Fibroblast of lung (primary cell): ENCODE data around the gene TIMM29.

ENCODE experiments used
- EZH2 ChIP-seq: IDR thresholded peaks from 2 replicates; pipeline ENCODE4 v1.5.1; 2012; ENCODE audit warnings: low read length, control low read depth, mild to moderate bottlenecking; ENCODE audit errors: missing control alignments
- TF ChIP-seq, protein P1 (sequence below), 2 donors: IDR thresholded peaks in 1 of 2; conservative IDR thresholded peaks in 1 of 2; 1 replicate in 1 of 2; 2 replicates in 1 of 2; pipeline ENCODE4 v1.5.1; 2011 to 2012; ENCODE audit warnings: low read length in 2 of 2, control low read depth in 1 of 2, inconsistent platforms in 1 of 2, low read depth in 1 of 2, mild to moderate bottlenecking in 1 of 2

- TF ChIP-seq, protein P1, sequence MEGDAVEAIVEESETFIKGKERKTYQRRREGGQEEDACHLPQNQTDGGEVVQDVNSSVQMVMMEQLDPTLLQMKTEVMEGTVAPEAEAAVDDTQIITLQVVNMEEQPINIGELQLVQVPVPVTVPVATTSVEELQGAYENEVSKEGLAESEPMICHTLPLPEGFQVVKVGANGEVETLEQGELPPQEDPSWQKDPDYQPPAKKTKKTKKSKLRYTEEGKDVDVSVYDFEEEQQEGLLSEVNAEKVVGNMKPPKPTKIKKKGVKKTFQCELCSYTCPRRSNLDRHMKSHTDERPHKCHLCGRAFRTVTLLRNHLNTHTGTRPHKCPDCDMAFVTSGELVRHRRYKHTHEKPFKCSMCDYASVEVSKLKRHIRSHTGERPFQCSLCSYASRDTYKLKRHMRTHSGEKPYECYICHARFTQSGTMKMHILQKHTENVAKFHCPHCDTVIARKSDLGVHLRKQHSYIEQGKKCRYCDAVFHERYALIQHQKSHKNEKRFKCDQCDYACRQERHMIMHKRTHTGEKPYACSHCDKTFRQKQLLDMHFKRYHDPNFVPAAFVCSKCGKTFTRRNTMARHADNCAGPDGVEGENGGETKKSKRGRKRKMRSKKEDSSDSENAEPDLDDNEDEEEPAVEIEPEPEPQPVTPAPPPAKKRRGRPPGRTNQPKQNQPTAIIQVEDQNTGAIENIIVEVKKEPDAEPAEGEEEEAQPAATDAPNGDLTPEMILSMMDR (conservative IDR thresholded peaks at IDR 0.05 in 1 of 2, IDR thresholded peaks at IDR 0.05 in 1 of 2; ENCODE audit: low read depth in 1 of 2, low read length in 2 of 2), result no peak
- no peak for TF ChIP-seq EZH2
Measured at GRCh38 chr19:10912619-10913018, 16.0 kb upstream of the TIMM29 start.
